ENCODE results near the gene TLE2.
"Not testable (repeated sequence)": the region's sequence is repeated elsewhere in the genome, so short reads cannot be mapped to it uniquely, and the experiment has no call there.

The TLE2 gene

GRCh38 chr19:3055741-3056416 is 26.8 kb upstream of the TLE2 start:
- DNase-seq, result peak; percentile 89

- DNase-seq, result no peak
These were observed 26.1 kb upstream of the TLE2 start for GRCh38 chr19:3054972-3055740.

DNA sequence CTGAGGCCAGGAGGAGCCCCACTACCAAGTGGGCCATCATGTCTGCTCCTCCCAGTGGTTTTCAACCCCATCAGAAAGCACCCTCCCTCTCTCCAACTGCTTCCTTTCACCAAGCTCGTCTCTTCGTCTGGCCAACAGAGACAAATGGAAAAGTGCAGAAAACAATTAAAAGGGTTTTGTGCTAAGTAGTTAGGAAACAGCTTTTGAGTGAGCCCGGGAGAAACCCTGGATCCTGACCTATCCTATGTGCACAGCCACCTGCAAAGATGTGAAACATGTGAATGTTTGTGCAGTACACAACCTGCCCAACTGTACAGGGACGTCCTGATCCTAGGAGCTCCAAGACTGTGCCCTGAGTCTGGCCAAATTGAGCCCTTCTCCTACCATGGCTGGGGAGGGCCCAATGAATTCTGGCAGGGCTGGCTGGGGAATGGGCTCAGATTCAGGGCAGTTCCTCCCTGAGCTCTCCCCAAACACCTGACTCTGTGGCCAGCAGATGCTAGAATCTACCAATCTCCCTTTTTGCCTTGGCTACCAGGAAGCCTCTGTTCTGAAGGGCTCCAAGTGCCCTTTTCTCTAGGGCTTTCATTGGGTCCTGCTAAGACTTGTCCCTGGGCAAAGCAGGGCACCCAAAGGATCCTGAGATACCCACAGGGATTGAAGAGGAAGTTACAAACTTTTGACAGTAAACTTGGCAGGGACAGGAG is 25.3 kb upstream of the TLE2 start:
- DNase-seq, result no peak

DNA sequence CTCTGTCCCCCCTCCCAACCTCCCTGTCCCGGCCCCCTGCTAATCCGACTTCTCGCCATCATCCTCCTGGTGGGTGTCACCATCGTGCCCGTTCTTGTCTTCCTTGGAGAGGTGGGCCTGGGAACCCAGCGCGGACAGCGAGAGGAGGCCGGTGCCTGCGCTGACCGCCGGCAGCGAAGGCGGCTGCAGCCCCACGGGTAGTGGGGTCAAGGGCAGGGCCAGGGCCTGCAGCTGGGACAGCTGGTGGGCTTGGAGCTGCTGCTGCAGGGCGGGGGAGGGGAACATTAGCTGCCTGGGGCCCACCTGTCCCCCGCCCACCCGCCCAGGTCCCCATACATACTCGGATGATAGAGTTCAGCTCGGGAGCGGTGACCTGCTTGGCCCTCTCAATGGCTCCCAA is 24.7 kb upstream of the TLE2 start:
- no peak for DNase-seq

- DNase-seq, result no peak
These were observed 24.1 kb upstream of the TLE2 start for GRCh38 chr19:3053218-3053621.

GRCh38 chr19:3050016-3050415 is 20.9 kb upstream of the TLE2 start:
- not testable (repeated sequence) for DNase-seq

DNA sequence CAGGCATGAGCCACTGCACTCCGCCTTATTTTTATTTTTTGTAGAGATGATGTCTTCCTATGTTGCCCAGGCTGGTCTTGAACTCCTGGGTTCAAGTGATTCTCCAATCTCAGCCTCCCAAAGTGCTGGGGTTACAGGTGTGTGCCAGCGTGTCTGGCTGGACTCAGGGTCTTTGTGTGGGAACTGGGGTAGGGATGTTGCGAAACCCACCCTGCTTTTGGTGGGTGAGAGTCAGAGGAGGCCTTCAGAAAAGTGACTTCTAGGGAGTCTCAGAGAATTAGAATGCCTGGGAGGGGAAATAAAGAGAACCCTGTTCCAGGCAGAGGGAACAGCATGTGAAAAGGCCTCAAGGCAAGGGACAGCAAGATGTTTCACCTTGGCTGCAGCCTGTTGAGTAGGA is 20.0 kb upstream of the TLE2 start:
- DNase-seq, result no peak

DNA sequence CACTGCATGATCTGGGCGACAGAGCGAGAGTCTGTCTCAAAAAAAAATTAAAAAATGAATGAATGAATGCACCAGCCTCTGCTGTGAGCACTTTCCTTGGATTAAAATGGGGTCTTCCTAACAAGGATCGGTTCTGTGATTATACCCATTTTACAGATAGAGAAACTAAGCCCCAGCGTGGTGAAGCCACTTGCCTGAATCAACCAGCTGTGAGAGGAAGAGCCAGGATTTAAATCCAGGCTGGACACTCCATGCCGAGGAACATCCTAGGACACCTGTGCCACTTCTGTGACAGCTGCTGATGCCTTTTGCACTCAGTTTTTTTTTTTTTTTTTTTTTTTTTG is 19.1 kb upstream of the TLE2 start:
- DNase-seq, result no peak

DNA sequence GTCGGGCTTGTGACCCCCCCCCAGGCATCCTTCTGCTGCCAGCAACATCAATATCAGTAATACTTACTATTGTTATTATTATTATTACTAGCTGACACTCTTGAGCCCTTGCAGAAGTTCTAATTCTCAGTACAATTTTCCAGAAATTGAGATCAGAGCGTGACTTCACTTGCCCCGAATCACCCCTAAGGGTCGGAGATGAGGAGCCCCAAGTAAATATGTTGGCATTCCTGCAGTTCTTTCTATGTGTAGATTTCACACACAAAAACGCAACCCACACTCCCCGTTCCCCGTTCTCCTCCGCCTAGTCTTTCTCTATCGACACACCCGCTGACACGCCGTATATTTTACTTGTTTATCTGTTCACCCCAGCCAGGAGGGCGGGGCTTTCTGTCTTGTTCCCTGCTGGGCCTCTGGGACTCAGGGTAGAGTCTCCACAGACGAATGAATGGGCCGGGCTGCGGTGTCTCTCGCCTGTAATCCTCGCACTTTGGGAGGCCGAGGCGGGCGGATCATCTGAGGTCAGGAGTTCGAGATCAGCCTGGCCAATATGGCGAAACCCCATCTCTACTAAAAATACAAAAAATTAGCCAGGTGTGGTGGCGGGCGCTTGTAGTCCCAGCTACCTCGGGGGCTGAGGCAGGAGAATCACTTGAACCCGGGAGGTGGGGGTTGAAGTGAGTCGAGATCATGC is 18.6 kb upstream of the TLE2 start:
- DNase-seq, result no peak

GRCh38 chr19:3046698-3047495 is 17.8 kb upstream of the TLE2 start:
- DNase-seq, result no peak

DNA sequence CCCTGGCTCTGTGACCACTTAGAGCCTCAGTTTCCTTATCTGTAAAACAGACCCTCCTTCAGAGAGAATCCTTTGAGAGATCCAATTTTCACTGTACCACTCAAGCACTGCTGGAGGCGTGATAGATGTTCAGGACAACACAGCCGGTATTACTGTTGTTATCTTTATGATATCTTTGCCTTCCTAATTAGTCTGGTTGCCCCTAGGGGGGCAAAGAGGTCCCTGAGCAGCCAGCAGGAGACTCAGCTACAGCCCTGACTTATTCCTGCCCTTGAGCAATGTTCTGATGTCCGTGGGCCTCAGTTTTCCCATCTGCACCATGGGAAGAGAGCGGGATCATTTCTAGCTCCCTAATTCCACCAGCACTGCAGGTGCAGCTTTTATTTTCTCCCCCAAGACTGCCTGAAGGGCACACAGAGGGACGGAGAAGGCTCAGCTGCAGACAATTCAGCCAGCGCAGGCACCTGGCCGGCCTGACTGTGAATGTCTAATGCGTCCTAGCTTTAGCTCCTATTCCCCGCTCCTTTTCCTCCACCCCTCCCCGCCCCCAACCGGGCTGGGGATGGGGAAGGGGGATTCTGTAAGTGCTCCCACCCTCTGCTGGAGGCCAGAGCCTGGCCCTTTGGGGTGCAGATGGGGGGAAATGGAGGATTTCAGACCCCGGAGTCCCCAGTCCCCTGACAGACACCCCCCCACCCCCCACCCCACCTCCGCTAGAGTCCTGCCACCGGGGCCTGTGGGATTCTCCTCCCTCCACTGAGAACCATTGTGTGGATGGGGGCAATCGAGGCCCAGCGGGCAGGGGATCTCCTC is 17.0 kb upstream of the TLE2 start:
- no peak for DNase-seq

DNA sequence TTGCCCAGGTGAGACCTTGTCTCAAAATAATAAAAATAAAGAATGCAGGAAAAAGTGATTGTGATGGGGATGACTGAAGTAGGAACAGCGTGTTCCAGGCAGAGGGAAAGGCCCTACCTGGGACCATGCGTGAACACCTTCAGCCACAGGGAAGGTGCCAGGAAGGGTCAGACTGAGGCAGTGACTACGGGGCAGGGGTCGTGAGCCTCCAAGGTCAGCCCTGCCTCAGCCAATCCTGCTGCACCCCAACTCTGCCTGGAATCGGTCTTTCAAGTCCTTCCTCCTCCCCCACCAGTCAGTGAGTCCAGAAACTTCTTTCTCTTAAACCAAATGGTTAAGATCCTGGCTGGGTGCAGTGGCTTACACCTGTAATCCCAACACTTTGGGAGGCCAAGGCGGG is 16.1 kb upstream of the TLE2 start:
- no peak for DNase-seq

DNA sequence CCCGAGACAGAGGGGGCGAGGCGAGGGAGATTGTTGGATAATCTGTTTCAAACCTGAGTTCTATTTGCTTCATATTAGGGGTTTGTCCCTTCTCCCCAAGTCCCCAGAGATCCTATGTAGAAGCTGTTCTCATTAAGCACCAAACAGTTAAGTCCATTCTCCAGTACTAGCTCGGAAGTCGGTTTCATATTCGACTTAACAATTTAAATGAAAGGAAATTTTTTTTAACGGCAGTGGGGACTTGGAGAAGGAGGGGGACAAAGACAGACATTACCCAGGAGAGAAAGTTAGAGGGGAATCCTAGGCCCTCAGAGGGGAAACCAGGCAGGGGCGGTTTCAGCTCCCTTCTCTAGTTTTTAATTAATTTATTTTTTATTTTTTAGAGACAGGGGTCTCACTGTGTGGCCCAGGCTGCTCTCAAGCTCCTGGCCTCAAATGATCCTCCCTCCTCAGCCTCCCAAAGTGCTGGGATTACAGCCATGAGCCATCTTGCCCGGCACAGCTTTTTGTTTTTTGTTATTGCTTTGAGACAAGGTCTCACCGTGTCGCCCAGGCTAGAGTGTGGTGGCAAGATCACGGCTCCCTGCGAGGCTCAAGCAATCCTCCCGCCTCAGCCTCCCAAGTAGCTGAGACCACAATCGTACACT is 13.7 kb upstream of the TLE2 start:
- DNase-seq, result no peak

DNA sequence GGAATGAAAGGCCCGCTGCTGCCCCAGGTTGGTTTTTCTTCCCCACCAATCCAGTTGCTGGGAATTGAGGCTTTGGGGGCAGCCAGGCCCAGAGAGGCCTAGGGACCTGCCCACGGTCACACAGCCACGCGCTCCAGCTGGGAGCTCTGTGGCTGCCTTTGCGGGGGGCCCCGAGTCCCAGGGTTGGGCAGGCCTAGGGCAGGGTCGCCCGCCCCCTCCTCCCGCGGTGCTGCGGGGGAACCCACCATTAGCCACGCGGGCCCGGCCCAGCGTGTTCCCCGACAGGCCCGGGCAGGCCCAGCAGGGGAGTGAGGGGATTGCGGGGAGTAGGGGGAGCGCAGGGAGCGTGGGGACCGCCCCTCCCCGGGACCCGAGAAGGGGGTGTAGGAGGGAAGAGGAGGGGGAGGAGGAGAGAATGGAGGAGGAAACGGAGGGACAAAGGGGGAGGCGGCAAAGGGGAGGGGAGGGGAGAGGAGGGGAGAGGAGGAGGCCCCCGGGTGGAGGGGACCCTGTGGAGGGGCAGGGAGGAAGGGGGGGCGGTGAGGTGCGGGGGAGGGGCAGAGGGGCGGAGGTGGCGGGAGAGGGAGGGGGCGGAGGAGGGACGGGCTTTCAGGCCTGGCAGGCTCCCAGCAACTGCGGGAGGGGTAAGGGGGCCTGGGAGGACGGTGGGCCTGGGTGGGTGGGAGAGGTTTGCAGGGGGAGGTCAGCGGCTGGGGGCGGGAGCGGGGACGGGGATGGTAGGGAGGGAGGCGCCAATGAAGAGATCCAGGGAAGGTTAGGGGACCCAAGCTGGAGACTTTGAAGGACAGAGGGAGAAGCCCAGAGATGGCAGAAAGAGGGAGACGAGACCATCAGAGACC is 12.9 kb upstream of the TLE2 start:
- no peak for DNase-seq

GRCh38 chr19:3041327-3041726 is 12.2 kb upstream of the TLE2 start:
- DNase-seq, result no peak

GRCh38 chr19:3039641-3040077 is 10.6 kb upstream of the TLE2 start:
- no peak for DNase-seq

GRCh38 chr19:3039125-3039524 is 10.0 kb upstream of the TLE2 start:
- no peak for DNase-seq

DNA sequence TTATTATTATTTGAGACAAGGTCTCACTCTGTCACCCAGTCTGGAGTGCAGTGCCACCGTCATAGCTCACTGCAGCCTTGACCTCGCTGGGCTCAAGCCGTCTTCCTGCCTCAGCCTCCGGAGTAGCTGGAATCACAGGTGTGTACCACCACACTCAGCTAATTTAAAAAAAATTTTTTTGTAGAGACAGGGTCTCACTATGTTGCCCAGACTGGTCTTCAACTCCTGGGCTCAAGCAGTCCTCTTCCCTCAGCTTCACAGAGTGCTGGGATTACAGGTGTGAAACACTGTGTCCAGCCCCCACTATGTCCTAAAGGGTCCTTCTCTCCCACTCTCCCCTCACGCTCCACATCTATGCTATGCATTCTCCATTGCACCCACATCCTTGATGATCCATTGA is 9.1 kb upstream of the TLE2 start:
- DNase-seq, result no peak

- not testable (repeated sequence) for DNase-seq
These were observed 8.0 kb upstream of the TLE2 start for GRCh38 chr19:3036977-3037544.
